Left renal cortex interstitium (tissue), 4 donors: ENCODE results near the gene ADTRP. TPM values are rescaled to one million over a fixed set of nuclear protein-coding genes. Genes with fewer than 3 reads are reported as not detected.
"Not testable (repeated sequence)": the region's sequence is repeated elsewhere in the genome, so short reads cannot be mapped to it uniquely, and the experiment has no call there.

ENCODE experiments used
- DNase-seq, 4 donors: peaks; one replicate each; pipeline ENCODE4 v3.0.0-alpha.2; 2013; ENCODE audit warnings: low read depth in 4 of 4, low spot score in 2 of 4, missing footprints in 1 of 4
- polyA plus RNA-seq, 4 donors: library from polyadenylated mRNA; unstranded; fragments of 120-200 nt; gene quantifications; one replicate each; pipeline ENCODE4 v1.2.1, GENCODE V29; 2013; ENCODE audit not compliant: insufficient read length in 4 of 4

Gene ADTRP
- polyA plus RNA-seq, 4 donors, result 2.1 to 2.3 (median 2.2) TPM

DNA sequence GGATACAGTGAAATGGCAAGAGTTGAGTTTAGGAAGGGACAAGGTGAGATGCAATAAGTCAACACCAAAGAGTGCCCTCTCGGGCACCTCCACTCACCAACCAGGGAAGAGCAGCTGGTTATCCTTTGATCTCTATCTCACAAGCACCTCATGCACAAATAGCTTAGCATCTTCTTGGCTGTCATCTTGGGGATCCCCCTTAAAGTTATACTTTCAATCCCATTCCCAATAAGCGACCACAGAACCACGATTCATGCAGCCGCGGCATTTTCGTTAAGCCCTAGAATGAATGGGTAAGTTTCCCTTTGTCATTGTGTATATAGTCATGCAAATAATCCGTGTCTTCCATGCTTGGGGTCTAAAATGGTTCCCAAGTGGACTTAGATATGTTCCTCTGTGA is 73.5 kb downstream of the ADTRP start:
- DNase-seq, result no peak

DNA sequence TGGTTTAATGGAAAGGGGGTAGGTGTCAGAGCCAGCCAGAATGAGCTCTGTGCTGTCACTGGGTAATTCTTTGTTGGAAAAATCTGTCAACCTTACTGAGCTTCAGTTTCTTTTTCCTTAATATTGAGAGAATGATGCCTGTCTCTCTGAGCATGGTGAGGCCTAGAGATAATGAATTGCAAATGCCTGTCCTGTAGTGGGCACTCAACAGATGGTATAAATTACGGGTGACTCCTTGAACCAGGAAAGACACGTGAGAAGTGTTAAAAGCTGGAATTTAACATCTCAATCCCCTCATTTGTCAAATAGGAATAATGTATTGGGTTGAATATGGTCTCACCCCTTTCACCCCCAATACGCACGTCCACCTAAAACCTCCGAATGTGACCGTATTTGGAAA is 74.9 kb downstream of the ADTRP start:
- no peak for DNase-seq

- DNase-seq, result no peak
Measured at GRCh38 chr6:11702500-11703130, 76.0 kb downstream of the ADTRP start.

DNA sequence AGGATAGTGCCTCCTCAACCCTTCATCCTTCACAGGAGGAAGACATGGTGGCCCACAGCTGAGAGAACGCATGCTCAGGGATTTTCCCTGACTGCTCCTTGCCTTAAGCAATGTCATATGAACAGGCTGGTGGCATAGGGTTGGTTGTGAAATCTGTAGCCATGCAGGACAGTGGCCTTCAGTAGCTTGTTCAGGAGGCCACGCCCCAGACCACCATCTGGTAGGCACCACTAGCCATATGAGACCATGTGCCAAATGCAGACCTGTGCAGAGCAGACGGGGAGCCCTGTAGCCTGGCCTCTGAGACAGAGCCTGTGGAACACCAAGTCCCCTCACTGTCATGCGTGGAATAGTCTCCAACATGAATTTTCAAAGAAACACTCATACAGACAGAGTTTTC is 76.5 kb downstream of the ADTRP start:
- no peak for DNase-seq

DNA sequence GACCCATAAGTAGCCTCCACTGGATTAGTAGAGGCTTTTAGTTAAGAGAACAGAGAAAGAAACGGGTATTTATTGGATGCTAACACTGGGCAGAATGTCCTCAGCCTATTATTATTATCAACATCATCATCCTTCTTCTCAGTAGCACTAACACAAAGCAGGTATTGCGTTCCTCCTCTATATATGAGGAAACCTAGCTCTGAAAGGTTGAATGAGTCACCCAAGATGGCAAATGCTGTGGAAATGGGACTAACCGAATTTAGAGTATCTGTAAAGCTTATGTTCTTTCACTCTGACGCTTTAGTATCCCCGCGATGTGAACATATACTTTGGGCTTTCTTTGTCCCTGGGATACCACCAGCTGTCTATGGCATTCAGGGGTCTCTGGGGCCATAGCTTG is 77.0 kb downstream of the ADTRP start:
- no peak for DNase-seq

DNA sequence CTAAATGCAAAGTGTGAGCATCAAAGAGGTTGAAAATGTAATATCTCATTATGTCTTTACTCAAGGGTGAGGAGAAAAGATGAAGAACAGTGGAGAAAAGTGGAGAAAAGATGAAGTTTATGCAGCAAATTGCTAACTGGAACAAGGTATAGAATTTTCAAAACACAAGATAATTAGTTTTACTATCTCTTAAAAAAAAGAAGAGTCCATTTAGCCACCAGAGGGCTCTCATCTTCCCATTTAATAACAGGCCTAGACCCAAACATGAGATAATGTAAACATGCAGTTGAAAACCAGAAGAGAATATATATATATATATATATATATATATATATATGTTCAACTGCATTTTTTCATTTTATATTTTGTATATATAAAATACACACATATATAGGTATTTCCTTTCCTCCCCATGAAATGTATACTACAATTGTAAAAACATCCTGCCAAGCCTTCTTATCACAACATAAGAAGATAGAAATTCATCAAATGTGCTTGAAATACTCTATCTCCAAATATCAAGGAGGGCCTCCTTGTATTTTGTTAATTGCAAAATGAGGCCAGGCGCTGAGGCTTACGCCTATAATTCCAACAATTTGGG is 78.4 kb downstream of the ADTRP start:
- DNase-seq, result no peak

DNA sequence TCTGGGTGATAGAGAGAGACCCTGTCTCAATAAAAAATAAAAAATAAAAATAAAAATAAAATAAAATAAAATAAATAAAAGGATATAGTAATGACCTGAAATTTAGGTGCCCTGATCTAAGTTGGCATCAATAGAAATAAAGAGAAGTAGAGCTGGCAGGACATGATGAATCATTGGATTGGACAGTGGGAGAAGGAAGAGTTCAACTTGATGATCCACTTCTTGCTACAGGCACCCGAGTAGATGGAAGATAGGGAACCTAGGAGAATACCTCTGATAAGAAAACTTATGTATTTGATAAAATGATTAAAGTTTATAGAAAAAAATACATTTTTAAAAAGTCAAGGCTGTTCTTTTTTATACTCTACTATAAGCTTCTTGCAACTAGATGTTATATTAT is 79.0 kb downstream of the ADTRP start:
- no peak for DNase-seq

DNA sequence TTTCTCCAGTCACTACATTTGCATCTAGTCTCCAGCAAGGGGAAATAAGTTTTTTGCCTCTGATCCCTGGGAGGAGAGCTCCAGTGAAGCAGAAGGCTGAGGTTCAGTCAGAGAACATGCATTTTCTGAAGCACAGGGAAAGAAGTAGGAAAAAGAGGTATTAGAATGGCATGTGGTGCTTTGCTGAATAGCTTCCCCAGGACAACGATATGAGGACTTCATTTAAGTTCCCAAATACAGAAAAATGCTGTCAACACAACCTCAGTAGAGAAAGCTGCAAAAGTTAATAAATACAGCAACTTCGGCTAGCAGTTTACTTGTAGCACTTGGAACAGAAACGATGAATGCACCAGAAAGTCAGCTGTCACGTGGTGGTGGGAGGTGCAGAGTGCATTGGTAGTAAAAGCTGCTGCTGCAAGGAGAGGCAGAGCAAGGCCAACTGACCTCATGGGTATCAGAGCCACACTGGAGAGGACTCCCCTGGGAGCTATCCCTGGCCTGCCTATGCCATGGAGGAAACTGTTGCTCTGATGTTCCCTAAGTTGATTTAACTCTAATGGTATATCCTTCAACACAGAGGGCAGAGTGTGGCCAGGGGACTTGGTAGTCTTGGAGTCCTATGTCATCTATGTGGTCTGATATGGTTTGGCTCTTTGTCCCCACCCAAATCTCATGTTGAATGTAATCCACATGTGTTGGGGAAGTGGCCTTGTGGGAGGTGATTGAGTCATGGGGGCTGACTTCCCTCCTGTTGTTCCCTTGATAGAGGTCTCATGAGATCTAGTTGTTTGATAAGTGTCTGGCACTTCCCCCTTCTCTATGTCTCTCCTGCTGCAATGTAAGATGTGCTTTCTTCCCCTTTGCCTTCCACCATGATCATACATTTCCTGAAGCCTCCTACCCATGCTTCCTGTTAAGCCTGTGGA is 85.9 kb downstream of the ADTRP start:
- DNase-seq, result no peak

- no peak for DNase-seq
Measured at GRCh38 chr6:11689847-11690246, 88.8 kb downstream of the ADTRP start.

DNA sequence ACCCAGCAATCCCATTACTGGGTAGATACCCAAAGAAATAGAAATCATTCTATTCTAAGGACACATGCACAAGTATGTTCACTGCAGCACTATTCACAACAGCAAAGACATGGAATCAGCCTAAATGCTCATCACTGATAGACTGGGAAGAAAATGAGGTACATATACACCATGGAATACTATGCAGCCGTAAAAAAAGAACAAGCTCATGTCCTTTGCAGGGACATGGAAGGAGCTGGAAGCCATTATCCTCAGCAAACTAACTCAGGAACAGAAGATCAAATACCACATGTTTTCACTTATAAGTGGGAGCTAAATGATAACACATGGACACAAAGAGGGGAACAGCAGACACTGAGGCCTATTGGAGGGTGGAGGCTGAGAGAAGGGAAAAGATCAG is 89.2 kb downstream of the ADTRP start:
- not testable (repeated sequence) for DNase-seq

DNA sequence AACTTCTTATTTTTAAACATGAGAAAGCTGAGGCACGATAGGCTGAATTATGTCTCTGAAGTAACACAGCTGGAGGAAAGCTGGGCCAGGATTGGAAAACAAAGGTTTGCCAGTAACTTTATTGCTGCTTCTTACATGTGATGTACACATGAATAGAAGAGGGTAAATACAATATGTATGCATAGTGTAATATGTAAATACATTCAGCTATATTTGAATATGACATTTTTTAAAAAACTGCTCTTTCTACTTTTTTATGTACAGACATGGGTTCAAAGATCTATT is 90.2 kb downstream of the ADTRP start:
- no peak for DNase-seq

DNA sequence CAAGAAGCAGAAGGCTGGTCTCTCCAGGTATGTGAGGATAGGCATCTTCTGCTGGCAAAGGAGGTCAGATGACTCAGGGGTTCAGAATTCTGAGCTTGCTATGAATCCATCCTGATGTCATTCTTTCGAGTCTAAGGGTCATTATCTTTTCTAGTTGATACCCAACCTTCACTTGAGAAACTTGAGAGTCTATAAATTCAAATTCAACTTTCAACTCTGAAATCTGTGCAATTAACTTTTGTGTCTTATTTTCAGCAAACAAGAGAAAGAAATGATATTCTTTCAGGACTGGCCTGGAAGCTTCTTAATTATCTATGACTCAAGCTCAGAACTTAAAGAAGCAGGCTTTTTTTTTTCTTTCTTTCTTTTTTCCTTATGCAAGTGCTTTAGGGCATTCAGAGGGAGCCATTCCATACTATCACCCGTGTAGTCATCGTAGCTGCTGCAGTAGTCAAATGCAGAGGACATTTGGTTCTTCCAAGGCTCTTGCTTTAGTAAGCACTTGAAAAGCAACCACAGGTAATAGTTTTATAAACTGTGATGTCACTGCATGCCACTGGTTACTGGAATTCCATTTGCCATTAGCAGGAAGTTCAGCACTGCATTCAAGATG is 93.0 kb downstream of the ADTRP start:
- no peak for DNase-seq

GRCh38 chr6:11684901-11685480 is 93.6 kb downstream of the ADTRP start:
- DNase-seq, result no peak

- no peak for DNase-seq
Measured at GRCh38 chr6:11683871-11684270, 94.7 kb downstream of the ADTRP start.

DNA sequence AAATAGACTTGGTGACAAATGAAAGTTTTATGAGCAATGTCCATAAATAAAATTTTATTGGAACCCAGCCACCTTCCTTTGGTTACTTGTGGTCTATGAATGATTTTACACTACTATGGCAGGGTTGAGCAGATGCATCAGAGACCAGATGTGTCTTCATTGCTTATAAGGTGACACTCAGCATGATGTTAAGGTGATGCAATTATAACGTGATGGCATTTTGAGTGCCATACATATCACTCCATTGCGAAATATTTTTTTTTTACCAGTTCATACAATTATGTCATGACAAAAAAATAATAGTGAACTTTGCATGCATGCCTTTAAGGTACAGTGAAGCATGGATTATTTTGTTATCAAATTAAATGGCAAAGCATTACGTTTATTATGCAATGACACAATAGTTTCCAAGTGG is 96.0 kb downstream of the ADTRP start:
- no peak for DNase-seq

DNA sequence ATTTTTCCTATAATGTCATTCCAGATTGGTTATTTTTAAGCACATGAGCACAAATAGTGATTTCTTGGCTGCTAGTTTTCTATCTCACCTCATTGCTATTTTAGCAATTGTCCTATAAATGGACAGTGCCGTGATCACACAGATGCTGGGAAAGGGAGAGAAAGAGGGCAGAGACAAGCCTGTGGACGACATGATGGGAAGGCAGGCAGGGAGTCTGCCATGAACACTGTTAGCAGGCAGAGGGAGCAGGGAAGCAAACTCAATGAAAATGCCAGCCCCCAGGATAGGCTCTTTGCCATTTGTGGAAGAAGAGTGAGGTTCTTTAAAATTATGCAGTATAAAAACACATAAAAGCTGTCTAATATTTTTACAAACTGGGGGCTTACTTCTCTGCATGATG is 96.8 kb downstream of the ADTRP start:
- DNase-seq, result no peak

GRCh38 chr6:11681357-11681756 is 97.2 kb downstream of the ADTRP start:
- no peak for DNase-seq

GRCh38 chr6:11680479-11680878 is 98.1 kb downstream of the ADTRP start:
- DNase-seq, result not testable (repeated sequence)

DNA sequence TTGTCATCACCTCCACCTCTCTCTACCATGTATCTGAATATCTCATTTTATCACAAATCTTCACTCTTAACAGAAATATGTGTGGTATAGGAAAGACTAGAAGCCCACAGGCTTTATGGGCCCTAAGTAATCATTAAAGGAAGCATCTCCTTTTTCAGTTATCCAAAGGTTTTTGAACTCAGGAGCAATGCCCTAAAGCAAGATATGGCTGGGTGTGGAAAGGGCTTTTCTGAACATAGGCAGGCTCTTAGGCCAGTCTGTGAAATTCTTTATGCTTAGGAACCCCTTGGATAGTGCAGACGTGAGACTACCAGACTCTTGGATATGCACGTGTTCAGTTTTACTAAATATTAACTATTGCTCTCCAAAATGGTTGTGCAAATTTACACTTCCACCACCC is 99.5 kb downstream of the ADTRP start:
- DNase-seq, result no peak

DNA sequence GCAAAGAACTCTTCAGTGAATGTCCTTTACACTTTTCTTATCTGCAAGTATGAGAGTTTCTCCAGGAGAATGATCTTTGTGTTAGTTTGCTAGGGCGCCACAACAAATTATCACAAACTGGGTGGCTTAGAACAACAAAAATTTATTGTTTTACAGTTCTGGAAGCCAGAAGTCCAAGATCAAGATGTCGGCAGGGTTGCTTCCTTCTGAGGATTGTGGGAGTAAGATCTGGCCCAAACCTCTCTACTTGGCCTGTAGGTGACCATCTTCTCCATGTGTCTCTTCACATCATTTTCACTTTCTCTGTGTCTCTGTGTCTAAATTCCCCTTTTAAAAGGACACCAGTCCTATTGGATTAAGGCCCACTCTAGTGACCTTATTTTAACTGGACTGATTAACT is 103.0 kb downstream of the ADTRP start:
- no peak for DNase-seq

GRCh38 chr6:11672669-11673068 is 105.9 kb downstream of the ADTRP start:
- no peak for DNase-seq
